ENCODE measurements around the gene L3MBTL4. TPM values are rescaled to one million over a fixed set of nuclear protein-coding genes. Genes with fewer than 3 reads are reported as not detected.
"Not testable (repeated sequence)": the region's sequence is repeated elsewhere in the genome, so short reads cannot be mapped to it uniquely, and the experiment has no call there.

L3MBTL4 gene
- total and polyA plus RNA-seq, 3 experiments from 2014 or later: 0.07 to 0.18 (median 0.13) TPM

DNA sequence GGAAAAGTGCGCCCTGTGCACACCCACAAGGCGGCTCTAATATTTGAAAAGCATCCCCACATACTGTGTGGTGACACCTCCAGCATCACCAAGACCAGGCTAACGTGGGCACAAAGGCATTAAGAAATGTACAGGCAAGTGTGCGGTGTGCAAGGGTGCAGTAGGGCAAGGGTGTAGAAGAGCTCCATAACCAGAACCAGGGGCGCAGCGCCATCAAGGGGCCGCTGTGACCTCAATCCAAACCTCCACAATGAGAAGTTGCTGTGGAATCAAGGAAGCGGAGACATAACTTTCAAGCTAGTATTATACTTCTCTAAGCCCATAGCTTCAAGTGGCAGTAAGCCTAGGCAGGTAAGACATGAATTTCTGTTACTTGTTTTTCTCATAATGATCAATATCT is 13.0 kb downstream of the L3MBTL4 start:
- ChIA-PET CTCF (no interaction called here), POLR2A (no interaction called here)
- no peak for DNase-seq
- H3K9me3 Mint-ChIP-seq: peaks cover 0 to 18% (median 0%) of the 10 kb centered on the region in 5 donors
- Histone ChIP-seq H3K27ac (ENCODE audit: low read depth, low read length) (no peak overlapping the region), H3K36me3 (ENCODE audit: insufficient read depth, low read length) (no peaks in the 10 kb centered on the region), H3K4me3 (ENCODE audit: low read length) (no peak overlapping the region), H3K4me1 (ENCODE audit: insufficient read depth, low read length) (no peaks in the 10 kb centered on the region), H3K9me3 (ENCODE audit: low read length) (no peaks in the 10 kb centered on the region), H3K27me3 (ENCODE audit: insufficient read depth, low read length, poor library complexity, severe bottlenecking) (no peaks in the 10 kb centered on the region)
- H3K27ac Mint-ChIP-seq: no peak overlapping the region
- no peak overlapping the region for H3K4me3 Mint-ChIP-seq
- no peaks in the 10 kb centered on the region for H3K36me3 Mint-ChIP-seq
- H3K27me3 Mint-ChIP-seq: no peaks in the 10 kb centered on the region
- no peaks in the 10 kb centered on the region for H3K4me1 Mint-ChIP-seq

DNA sequence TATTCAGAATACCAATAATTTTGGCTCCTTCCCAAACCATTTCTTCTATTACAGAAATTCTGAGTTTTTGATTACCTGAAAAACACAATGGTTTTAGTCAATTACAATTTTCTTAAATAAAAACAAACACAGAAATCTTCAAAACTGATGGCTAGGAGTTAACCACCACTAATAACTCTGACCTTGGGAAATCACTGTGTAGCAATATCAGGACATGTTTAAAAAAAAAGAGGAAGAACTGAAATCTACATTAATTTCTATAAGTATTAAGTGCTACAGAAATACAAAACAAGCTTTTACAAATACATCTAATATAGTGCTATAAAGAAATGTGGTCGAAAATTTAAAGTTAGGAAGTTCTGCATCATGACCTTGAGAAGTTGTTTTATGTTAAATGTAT is 14.9 kb downstream of the L3MBTL4 start:
- H3K36me3 Mint-ChIP-seq: no peaks in the 10 kb centered on the region
- ChIA-PET CTCF (no interaction called here), POLR2A (no interaction called here)
- no peaks in the 10 kb centered on the region for H3K27me3 ChIP-seq (ENCODE audit: insufficient read depth, low read length, poor library complexity, severe bottlenecking)
- H3K9me3 ChIP-seq (ENCODE audit: low read length): no peaks in the 10 kb centered on the region
- H3K4me1 Mint-ChIP-seq: no peaks in the 10 kb centered on the region
- H3K9me3 Mint-ChIP-seq: peaks cover 0 to 25% (median 1%) of the 10 kb centered on the region in 5 donors
- no peak overlapping the region for H3K27ac Mint-ChIP-seq
- H3K4me1 ChIP-seq (ENCODE audit: insufficient read depth, low read length): no peaks in the 10 kb centered on the region
- no peaks in the 10 kb centered on the region for H3K36me3 ChIP-seq (ENCODE audit: insufficient read depth, low read length)
- no peaks in the 10 kb centered on the region for H3K27me3 Mint-ChIP-seq
- no peak overlapping the region for H3K27ac ChIP-seq (ENCODE audit: low read depth, low read length)
- no peak overlapping the region for H3K4me3 Mint-ChIP-seq
- no peak for DNase-seq
- no peak overlapping the region for H3K4me3 ChIP-seq (ENCODE audit: low read length)

DNA sequence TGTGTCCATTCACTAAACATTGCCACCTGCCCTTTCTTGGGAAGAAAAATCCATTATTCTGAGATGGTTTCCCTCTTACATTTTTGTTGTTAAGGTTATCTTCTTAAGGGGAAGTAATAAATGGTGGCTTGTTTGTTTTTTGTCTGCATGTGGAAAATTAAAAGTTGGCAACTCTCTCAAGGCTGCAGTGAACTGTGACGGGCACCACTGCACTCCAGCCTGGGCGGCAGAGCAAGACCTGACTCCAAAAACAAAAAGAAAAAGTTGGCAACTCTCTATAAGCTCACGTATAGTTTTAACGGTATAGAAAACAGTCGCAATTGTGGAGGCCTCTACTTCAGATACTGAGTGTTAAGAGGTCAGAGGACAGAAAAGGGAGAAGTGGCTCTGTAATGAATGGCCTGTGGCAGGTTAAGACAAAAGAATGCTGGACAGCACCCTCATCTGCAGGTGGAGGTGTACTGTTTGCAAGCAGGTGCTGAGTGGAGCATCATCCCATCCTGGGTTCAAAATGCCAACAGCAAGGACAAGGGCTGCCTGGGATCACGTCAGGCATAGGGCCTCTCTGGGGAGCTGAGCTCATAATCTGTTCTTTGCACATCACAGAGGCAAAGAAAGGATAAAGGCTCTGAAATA is 16.7 kb downstream of the L3MBTL4 start:
- POLR2A ChIA-PET: no interaction called here
- no peak for DNase-seq
- CTCF ChIA-PET: no interaction called here

DNA sequence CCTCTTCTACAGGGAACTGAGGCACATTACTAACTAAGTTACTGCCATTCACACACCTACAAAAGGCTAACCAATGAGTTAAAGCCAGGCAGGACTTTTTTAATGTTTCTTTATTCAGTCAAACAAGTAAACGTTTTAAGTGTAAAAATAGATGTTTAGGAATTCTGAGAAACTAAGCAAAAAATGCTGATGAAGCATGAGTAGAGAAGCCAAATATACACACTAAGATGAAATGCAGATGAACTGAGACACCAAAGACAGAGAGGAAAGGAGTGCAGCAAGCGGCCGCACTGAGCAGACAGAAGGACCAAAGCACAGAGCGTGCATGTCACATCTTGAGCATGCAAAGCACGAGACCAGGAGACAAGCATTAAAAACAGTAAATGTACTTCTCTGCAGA is 17.9 kb downstream of the L3MBTL4 start:
- H3K27me3 ChIP-seq (ENCODE audit: insufficient read depth, low read length, poor library complexity, severe bottlenecking): no peaks in the 10 kb centered on the region
- no peaks in the 10 kb centered on the region for H3K4me1 Mint-ChIP-seq
- H3K4me3 ChIP-seq (ENCODE audit: low read length): no peak overlapping the region
- peaks cover 0 to 23% (median 5%) of the 10 kb centered on the region in 5 donors for H3K9me3 Mint-ChIP-seq
- ChIA-PET CTCF (no interaction called here), POLR2A (no interaction called here)
- H3K27me3 Mint-ChIP-seq: no peaks in the 10 kb centered on the region
- H3K9me3 ChIP-seq (ENCODE audit: low read length): no peaks in the 10 kb centered on the region
- no peaks in the 10 kb centered on the region for H3K4me1 ChIP-seq (ENCODE audit: insufficient read depth, low read length)
- no peak overlapping the region for H3K27ac ChIP-seq (ENCODE audit: low read depth, low read length)
- no peak overlapping the region for H3K4me3 Mint-ChIP-seq
- H3K36me3 Mint-ChIP-seq: no peaks in the 10 kb centered on the region
- H3K36me3 ChIP-seq (ENCODE audit: insufficient read depth, low read length): no peaks in the 10 kb centered on the region
- no peak overlapping the region for H3K27ac Mint-ChIP-seq
- DNase-seq: no peak

More for the DNA sequence above, 16.7 kb downstream of the L3MBTL4 start:
- H3K4me3 ChIP-seq (ENCODE audit: low read length): no peak overlapping the region
- H3K9me3 ChIP-seq (ENCODE audit: low read length): no peaks in the 10 kb centered on the region
- Mint-ChIP-seq H3K4me3 (no peak overlapping the region), H3K27ac (no peak overlapping the region), H3K27me3 (no peaks in the 10 kb centered on the region), H3K9me3 (peaks cover 0 to 25% (median 3%) of the 10 kb centered on the region in 5 donors), H3K4me1 (no peaks in the 10 kb centered on the region), H3K36me3 (no peaks in the 10 kb centered on the region)
- H3K36me3 ChIP-seq (ENCODE audit: insufficient read depth, low read length): no peaks in the 10 kb centered on the region
- H3K27me3 ChIP-seq (ENCODE audit: insufficient read depth, low read length, poor library complexity, severe bottlenecking): no peaks in the 10 kb centered on the region
- no peak overlapping the region for H3K27ac ChIP-seq (ENCODE audit: low read depth, low read length)
- H3K4me1 ChIP-seq (ENCODE audit: insufficient read depth, low read length): no peaks in the 10 kb centered on the region

DNA sequence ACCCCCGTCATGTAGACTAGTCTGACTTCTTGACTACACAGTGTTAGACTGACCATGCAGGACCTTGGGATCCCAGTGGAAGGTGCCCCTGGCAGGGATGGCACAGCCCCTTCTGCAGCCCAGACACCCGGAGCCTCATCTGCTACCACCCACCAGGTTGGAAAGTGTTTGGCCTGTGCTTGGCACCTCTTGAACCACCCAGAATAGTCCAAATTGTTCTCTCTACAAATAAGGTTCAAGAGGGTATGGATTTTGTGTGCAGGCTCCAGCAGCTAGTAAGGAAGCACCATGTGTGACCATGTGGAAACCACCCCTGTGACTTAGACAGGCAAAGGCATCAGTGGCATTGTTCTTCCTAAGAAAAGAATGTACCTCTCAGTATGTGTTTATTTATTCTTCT is 18.4 kb downstream of the L3MBTL4 start:
- DNase-seq: no peak
- Histone ChIP-seq H3K27me3 (ENCODE audit: insufficient read depth, low read length, poor library complexity, severe bottlenecking) (no peaks in the 10 kb centered on the region), H3K4me1 (ENCODE audit: insufficient read depth, low read length) (no peaks in the 10 kb centered on the region), H3K9me3 (ENCODE audit: low read length) (no peaks in the 10 kb centered on the region), H3K27ac (ENCODE audit: low read depth, low read length) (no peak overlapping the region), H3K4me3 (ENCODE audit: low read length) (no peak overlapping the region), H3K36me3 (ENCODE audit: insufficient read depth, low read length) (no peaks in the 10 kb centered on the region)
- no peaks in the 10 kb centered on the region for H3K36me3 Mint-ChIP-seq
- ChIA-PET POLR2A (no interaction called here), CTCF (no interaction called here)
- peaks cover 0 to 22% (median 5%) of the 10 kb centered on the region in 5 donors for H3K9me3 Mint-ChIP-seq
- no peak overlapping the region for H3K27ac Mint-ChIP-seq
- H3K4me1 Mint-ChIP-seq: no peaks in the 10 kb centered on the region
- H3K4me3 Mint-ChIP-seq: no peak overlapping the region
- no peaks in the 10 kb centered on the region for H3K27me3 Mint-ChIP-seq

DNA sequence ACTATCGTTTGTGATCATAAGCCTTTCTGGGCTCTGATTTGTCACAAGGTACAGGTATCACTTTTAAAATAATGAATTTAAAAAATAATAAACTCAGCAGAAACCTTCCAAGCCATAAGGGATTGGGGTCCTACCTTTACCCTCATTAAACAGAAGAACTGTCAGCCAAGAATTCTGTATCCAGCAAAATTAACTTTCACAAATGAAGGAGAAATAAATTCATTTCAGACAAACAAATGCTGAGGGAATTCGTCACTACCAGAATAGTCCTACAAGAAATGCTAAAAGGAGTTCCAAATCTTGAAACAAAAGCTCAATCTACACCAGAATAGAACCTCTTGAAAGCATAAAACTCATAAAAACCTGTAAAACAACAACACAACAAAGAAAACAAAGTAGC is 25.7 kb downstream of the L3MBTL4 start:
- peaks cover 0 to 27% (median 17%) of the 10 kb centered on the region in 5 donors for H3K9me3 Mint-ChIP-seq
- Histone ChIP-seq H3K4me3 (ENCODE audit: low read length) (no peak overlapping the region), H3K27ac (ENCODE audit: low read depth, low read length) (no peak overlapping the region), H3K36me3 (ENCODE audit: insufficient read depth, low read length) (no peaks in the 10 kb centered on the region), H3K27me3 (ENCODE audit: insufficient read depth, low read length, poor library complexity, severe bottlenecking) (no peaks in the 10 kb centered on the region), H3K4me1 (ENCODE audit: insufficient read depth, low read length) (no peaks in the 10 kb centered on the region), H3K9me3 (ENCODE audit: low read length) (no peaks in the 10 kb centered on the region)
- peaks cover 0 to 3% of the 10 kb centered on the region in 2 donors for H3K27me3 Mint-ChIP-seq
- DNase-seq: no peak
- H3K4me1 Mint-ChIP-seq: no peaks in the 10 kb centered on the region
- H3K27ac Mint-ChIP-seq: no peak overlapping the region
- ChIA-PET POLR2A (no interaction called here), CTCF (no interaction called here)
- H3K36me3 Mint-ChIP-seq: no peaks in the 10 kb centered on the region
- no peak overlapping the region for H3K4me3 Mint-ChIP-seq

DNA sequence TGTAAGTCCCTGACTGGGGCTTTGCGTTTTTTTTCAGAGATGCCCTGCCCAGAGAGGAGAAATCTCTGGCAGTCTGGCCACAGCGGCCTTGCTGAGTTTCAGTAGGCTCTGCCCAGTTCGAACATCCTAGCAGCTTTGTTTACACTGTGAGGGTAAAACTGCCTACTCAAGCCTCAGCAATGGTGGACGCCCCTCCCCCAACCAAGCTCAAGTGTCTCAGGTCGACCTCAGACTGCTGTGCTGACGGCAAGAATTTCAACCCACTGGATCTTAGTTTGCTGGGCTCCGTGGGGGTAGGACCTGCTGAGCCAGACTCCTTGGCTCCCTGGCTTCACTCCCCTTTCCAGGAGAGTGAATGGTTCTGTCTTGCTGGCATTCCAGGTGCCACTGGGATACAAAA is 31.7 kb downstream of the L3MBTL4 start:
- Mint-ChIP-seq H3K27me3 (peaks cover 0 to 3% of the 10 kb centered on the region in 2 donors), H3K9me3 (peaks cover 8 to 18% (median 11%) of the 10 kb centered on the region in 5 donors), H3K4me3 (no peak overlapping the region), H3K36me3 (no peaks in the 10 kb centered on the region), H3K4me1 (no peaks in the 10 kb centered on the region), H3K27ac (no peak overlapping the region)
- Histone ChIP-seq H3K4me1 (ENCODE audit: insufficient read depth, low read length) (no peaks in the 10 kb centered on the region), H3K27ac (ENCODE audit: low read depth, low read length) (no peak overlapping the region), H3K27me3 (ENCODE audit: insufficient read depth, low read length, poor library complexity, severe bottlenecking) (no peaks in the 10 kb centered on the region), H3K36me3 (ENCODE audit: insufficient read depth, low read length) (no peaks in the 10 kb centered on the region), H3K9me3 (ENCODE audit: low read length) (no peaks in the 10 kb centered on the region), H3K4me3 (ENCODE audit: low read length) (no peak overlapping the region)
- ChIA-PET CTCF (no interaction called here), POLR2A (no interaction called here)
- DNase-seq: no peak

DNA sequence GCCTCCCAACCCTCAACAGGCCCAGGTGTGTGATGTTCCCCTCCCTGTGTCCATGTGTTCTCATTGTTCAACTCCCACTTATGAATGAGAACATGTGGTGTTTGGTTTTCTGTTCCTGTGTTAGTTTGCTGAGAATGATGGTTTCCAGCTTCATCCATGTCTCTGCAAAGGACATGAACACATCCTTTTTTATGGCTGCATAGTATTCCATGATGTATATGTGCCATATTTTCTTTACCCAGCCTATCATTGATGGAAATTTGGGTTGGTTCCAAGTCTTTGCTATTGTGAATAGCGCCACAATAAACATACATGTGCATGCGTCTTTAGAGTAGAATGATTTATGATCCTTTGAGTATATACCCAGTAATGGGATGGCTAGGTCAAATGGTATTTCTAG is 37.2 kb downstream of the L3MBTL4 start:
- H3K4me3 Mint-ChIP-seq; H3K36me3 ChIP-seq (ENCODE audit: insufficient read depth, low read length); H3K4me3 ChIP-seq (ENCODE audit: low read length); H3K27ac Mint-ChIP-seq; DNase-seq; H3K4me1 Mint-ChIP-seq; POLR2A ChIA-PET; H3K27me3 Mint-ChIP-seq; H3K36me3 Mint-ChIP-seq; H3K27ac ChIP-seq (ENCODE audit: low read depth, low read length); H3K9me3 ChIP-seq (ENCODE audit: low read length); CTCF ChIA-PET; H3K4me1 ChIP-seq (ENCODE audit: insufficient read depth, low read length); H3K27me3 ChIP-seq (ENCODE audit: insufficient read depth, low read length, poor library complexity, severe bottlenecking): not testable (repeated sequence)
- peaks cover 4 to 30% (median 19%) of the 10 kb centered on the region in 5 donors for H3K9me3 Mint-ChIP-seq

Measured in CD8-positive, alpha-beta memory T cell (primary cell).